A172 (cell line): ENCODE results near the gene FSHR. TPM values are rescaled to one million over a fixed set of nuclear protein-coding genes. Genes with fewer than 3 reads are reported as not detected.
A peak's percentile ranks its signal among the peaks of the same experiment; 100 is the strongest.

Experiments used
- DNase-seq: peaks from one replicate; pipeline ENCODE4 v3.0.0-alpha.2; 2015; ENCODE audit warnings: low spot score
- total RNA-seq: library from RNA; depleted of rRNA; stranded (reverse); fragments of >200 nt; shearing (Covaris generic); gene quantifications from 2 replicates; pipeline ENCODE4 v1.2.3, GENCODE V29; 2014

FSHR gene
- total RNA-seq, 1 experiment from 2014 or later = not detected

- no peak for DNase-seq
Measured at GRCh38 chr2:48961009-48961408, 193.3 kb downstream of the FSHR start.

GRCh38 chr2:48954935-48955334 lies 199.4 kb downstream of the FSHR start:
- DNase-seq = no peak

- DNase-seq = no peak
Measured at GRCh38 chr2:48954311-48954710, 200.0 kb downstream of the FSHR start.

GRCh38 chr2:48952614-48953013 lies 201.7 kb downstream of the FSHR start:
- DNase-seq = no peak

DNA sequence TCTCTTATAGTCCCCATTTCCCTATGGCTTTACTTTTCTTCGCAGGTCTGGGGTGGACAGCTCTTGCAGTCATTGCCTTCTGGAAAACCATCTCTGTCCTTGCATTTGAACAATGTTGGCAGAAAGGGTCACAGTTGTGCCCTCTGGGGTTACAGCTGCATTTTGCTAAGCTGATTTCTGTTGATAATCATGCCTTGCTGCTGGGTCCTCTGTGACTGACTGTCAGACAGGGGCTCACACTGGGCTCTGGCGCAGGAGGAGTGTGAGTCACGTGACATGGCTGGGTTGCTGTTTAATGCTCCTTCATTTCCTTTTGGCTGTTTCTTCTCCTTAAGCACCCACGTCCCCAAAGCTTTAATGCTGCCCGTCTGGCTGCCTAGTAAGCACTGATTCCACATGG lies 202.2 kb downstream of the FSHR start:
- no peak for DNase-seq

GRCh38 chr2:48948400-48949125 lies 205.8 kb downstream of the FSHR start:
- no peak for DNase-seq

- peak; percentile 49 for DNase-seq
Measured at GRCh38 chr2:48946449-48947048, 207.8 kb downstream of the FSHR start.

- DNase-seq = no peak
Measured at GRCh38 chr2:48944956-48945355, 209.4 kb downstream of the FSHR start.

- DNase-seq = no peak
Measured at GRCh38 chr2:48943436-48943835, 210.9 kb downstream of the FSHR start.

DNA sequence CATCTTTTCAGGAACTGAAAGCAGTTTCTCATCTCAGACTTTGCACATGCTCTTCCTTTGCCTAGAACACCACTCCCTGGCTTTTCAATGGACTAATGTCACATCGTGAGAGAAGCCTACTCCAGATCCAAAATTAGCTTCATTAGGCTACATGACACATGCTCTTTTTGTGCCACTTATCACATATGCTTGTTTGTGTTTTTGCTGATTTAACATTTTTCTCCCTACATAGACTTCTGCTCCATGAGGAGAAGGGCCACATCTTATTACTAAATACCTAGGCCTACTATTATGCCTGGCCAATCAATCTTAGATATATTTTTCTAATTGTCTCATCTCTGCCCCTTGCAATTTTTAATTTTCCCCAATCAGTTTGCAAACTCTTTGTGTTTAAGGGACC lies 212.4 kb downstream of the FSHR start:
- no peak for DNase-seq

DNA sequence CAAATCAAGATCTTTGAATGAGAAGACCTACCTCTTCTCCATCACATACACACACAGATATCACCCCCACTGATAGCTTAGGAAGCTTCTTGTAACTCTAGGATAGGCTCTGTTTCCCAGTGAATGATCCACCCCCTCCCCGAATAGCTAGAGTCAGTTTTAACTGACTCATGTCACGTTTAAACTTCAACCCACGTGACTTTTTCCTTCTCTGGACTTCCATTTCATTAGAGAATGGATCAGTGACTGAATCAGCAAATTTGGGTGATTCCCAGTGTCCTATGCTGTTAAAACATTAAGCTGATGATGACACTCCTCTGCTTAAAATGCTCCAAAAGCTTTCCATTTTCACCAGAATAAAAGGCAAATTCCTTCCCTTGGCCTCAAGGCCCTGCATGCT lies 212.9 kb downstream of the FSHR start:
- no peak for DNase-seq

DNA sequence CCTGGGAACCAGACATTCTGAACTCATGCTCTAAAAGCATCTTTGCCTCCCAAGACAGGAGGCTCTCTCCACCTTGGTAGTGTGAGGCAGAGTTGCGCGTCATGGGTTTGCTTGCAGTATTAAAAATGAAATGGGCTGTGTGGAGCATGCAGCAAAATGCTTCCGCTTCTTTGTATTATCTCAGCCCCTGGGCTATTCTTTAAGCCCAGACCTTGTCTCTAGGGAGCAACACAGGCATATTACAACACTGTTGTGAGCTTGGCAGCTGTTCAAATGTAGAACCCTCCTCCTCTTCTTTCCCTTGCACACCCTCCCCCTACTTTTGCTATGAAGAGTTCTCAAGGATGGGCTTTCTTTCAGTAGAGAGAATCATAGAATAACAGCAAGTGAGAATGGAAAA lies 213.7 kb downstream of the FSHR start:
- no peak for DNase-seq

DNA sequence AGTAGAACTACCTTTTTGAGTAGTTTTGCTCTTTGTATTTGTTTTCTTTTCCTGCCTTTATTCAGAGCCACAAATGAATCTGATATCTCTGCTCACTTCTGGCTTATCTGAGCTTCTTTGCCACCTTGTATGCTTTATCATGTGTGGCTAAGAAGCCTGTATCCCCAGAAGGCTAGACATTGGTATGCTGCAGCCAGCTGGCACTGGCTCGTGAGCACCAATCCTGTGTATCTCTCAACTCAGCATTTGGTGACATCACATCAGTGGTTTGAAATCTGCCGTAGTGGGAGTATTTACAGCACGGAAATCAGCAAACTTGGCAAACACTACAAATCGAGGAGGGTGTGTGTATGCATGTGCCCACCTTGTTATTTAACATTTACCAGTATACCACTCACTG lies 215.1 kb downstream of the FSHR start:
- DNase-seq = no peak

GRCh38 chr2:48938231-48938630 lies 216.1 kb downstream of the FSHR start:
- DNase-seq = no peak

DNA sequence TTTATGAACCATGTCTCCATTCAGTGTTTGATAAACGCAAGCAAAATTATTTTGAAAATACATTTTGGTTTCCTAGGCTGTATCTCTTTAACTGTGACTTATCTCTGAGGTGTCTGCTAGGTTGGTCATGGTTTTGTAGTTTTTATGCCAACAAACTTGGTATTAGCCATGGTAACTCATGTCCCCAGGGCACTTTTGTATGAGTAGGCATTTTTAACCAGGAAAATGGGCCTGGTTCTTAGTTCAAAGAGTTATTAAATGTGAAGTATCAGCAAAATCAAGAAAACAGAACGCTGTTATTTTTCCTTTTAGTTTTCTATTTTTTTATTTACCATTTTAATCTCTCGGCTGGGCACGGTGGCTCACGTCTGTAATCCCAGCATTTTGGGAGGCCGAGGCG lies 219.5 kb downstream of the FSHR start:
- DNase-seq = no peak

- no peak for DNase-seq
Measured at GRCh38 chr2:48933828-48934497, 220.4 kb downstream of the FSHR start.

DNA sequence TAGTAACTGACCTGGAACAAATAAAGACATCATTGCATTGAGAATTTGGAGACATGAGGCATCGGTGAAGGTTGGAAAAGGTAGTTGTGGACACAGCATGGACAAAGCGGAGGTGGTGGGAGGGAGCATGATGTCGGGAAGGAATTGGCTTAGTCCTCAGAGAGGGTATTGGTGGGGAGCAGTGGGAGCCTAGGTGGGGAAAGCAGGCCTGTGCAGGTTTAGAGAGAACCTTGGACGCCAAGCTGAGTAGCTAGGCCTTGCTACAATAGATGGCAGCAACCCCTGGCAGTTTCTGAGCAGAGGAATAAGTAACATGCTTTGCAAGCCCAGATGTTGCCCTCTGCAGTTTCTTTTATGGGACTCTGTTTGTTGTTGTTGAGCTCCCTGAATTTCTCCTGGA lies 221.6 kb downstream of the FSHR start:
- DNase-seq = no peak

- DNase-seq = no peak
Measured at GRCh38 chr2:48929571-48930301, 224.6 kb downstream of the FSHR start.

DNA sequence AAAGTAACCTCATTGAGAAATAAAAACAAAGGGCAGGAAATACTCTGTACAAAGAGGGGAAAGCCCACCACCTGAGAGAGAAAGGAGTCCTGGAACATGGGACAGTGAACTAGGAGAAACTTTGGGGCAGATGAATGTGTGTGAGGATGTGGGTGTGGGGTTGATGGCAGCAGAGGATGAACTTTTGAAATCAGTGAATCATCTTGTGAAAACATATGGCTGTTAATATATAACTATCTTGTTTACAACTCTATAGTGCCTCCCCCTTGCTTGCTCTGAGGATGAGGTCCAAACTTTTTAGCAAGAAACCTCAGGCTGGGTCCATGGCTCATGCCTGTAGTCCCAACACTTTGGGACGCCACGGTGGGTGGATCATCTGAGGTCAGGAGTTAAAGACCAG lies 227.0 kb downstream of the FSHR start:
- DNase-seq = no peak

- no peak for DNase-seq
Measured at GRCh38 chr2:48915884-48916283, 238.4 kb downstream of the FSHR start.

DNA sequence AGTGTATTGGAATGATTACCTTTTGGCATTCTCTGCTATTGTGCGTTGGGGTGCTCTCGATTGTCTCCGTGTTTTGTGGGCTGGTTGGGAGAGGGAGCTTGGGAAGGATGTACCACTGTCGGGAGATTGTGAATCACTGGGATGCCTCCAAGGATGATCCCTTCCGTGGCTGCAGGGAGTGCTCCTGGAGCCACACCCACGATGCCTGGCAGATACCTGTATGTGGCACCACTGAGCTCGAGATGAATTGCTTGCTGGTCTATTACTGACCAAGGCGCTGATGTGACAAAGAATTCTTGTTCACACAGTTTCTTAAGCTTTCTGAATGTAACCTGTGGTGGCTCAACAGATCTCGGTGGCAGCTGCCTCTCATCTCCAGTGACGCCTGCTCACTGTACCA lies 239.1 kb downstream of the FSHR start:
- DNase-seq = no peak

DNA sequence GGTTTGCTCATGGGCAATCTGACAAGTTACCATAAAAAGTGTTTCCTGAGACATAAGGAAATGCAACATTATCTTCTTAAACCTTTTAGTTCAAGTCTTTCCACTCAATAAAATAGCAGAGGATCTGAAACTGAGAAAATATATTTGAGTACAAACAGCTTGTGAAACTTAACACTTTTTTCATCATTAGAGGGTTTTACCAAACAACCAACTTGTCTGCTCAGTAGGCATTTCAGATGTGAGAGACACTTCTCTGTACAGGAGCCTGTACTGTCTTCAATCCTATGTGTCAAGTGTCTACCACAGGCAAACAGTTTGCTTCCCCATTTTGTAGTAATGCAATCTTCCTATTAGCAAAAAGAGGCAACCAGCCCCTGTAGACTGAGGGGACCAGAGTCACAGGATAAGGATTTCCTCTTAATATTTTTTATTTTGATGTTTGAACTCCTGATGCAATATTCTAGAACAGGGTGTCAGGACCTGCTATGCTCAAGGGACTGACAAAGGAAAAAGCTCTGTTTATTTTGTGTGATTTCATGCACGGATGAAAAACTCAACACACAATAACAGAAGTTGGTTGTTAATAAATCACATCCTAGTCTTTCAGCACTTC lies 239.7 kb downstream of the FSHR start:
- no peak for DNase-seq
